ENCODE data around the gene PLEKHA4. TPM values are rescaled to one million over a fixed set of nuclear protein-coding genes. Genes with fewer than 3 reads are reported as not detected.

The PLEKHA4 gene, protein sequence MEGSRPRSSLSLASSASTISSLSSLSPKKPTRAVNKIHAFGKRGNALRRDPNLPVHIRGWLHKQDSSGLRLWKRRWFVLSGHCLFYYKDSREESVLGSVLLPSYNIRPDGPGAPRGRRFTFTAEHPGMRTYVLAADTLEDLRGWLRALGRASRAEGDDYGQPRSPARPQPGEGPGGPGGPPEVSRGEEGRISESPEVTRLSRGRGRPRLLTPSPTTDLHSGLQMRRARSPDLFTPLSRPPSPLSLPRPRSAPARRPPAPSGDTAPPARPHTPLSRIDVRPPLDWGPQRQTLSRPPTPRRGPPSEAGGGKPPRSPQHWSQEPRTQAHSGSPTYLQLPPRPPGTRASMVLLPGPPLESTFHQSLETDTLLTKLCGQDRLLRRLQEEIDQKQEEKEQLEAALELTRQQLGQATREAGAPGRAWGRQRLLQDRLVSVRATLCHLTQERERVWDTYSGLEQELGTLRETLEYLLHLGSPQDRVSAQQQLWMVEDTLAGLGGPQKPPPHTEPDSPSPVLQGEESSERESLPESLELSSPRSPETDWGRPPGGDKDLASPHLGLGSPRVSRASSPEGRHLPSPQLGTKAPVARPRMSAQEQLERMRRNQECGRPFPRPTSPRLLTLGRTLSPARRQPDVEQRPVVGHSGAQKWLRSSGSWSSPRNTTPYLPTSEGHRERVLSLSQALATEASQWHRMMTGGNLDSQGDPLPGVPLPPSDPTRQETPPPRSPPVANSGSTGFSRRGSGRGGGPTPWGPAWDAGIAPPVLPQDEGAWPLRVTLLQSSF
- total RNA-seq, result 2.0 and 5.6 TPM in 2 replicates

DNA sequence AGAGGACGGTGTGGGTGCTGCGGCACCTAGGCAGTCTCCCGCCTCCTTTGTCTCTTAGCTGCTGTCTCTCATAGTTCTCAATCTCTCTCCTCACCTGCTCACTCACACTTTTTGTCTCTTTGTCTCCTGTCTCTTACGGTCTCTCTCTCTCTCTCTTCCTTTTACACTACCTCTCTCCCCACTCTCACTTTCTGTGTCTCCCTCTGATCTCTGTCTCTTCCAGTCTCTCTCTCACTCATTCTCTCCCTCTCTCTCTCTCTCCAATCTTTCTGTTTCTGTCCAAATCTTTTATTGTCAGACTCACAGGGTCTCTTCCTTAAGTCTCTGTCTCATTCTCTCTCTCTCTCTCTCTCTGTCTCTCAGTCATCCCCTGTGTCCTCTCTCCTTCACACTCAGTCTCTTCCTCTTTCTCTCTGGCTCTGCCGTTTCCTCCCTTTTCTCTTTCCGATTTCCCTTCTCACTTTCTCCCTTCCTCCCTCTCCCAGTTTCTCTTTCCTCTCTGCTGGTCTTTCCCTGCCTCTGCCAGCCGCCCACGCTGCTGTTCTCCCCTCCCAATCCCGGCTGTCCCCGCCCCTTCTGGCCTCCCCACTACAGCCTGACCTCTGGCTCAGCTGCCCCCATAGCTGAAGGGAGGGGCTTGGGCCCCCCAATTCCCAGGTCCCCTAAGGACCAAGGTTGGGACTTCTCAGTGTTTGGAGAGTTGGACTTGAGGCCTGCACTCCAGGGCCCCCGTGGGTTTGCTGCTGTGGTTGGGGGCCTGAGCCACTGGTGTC, at the start of gene PLEKHA4:
Gene PLEKHA4 (minus strand): TSS at position 504 of the 773 bp plus-strand sequence. CDS start 997 bp downstream, outside the sequence.

GRCh38 chr19:48899781-48900476, 31.5 kb upstream of the PLEKHA4 start, which contains the start of gene NUCB1:
NUCB1 (plus strand) TSS chr19:48900312; CDS start chr19:48900797, 485 bp downstream.

DNA sequence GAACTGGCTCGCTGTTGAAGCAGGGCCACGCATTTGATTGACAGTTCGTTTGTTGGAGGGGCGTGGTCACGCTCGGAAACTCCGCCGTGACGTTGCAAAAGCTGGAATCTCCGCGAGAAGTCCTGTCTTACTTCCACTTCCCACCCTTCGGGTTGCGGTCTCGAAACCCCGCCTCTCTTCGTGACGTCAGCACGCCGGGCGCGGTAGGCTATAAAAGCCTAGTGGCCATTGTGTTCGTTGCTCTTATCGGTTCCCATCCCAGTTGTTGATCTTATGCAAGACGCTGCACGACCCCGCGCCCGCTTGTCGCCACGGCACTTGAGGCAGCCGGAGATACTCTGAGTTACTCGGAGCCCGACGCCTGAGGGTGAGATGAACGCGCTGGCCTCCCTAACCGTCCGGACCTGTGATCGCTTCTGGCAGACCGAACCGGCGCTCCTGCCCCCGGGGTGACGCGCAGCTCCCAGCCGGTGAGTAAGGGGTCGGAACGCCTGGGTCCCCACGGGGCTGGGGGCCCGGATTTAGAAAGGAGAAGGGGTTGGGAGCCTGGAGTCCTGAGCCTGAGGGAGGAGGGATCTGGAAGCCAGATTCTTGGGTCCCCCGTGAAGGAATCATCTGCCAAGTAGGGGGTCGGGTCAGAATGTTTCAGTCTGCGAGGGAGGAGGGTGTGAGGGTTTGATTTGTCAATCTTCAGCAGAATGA, 3.9 kb upstream of the PLEKHA4 start, which contains the start of gene PPP1R15A:
Gene PPP1R15A (plus strand): TSS at position 240 of the 702 bp plus-strand sequence. CDS start 813 bp downstream, outside the sequence.

DNA sequence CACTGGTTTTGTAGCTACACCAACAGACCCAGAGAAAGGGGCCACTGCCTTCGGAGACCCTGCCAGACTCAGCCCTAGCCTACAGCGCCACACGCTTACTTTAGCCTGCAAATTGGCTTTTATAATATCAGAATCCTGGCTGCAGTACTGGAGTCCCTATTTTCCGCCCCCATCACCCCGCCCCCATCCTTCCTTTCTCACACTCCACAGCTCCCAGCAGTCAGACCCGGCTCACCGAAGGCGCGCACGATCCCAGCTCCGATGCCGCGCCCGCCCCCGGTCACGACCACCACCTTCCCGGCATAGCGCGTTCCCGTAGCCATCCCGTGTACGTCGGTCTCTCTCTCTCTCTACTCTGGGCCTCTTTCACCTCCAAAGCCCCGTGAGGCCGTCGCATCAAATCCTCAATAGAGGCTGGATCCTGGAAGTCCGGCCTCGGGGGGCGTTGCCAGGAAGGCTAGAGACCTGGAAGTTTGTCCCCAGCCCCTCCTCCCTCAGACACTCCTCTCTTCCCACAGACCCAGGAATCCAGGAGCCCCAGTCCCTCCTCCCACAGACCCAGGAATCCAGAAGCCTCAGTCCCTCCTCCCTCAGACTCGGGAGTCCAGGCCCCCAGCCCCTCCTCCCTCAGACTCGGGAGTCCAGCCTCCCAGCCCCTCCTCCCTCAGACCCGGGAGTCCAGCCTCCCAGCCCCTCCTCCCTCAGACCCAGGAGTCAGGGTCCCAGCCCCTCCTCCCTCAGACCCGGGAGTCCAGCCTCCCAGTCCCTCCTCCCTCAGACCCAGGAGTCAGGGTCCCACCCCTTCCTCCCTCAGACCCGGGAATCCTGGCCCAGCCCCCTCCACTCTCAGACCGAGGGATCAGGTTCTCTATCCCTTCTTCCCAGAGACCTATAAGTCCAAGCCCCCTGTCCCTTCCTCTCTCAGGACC, 32.1 kb downstream of the PLEKHA4 start, which contains the start of gene HSD17B14:
Gene HSD17B14 (minus strand): TSS at position 403 of the 929 bp plus-strand sequence. CDS start 80 bp downstream, at position 323.

Small RNAs within 50 kb of the gene (small RNA-seq; reads per million reads assigned to genes)
- not detected for gene RNU6-317P

Other genes with a start within 250 kb of the PLEKHA4 start
- gene RPL18, start 249.4 kb downstream of the PLEKHA4 start, total RNA-seq, result 1,820 and 2,339 TPM in 2 replicates
- gene SPHK2, start 249.1 kb downstream of the PLEKHA4 start, total RNA-seq, result 11.4 and 15.2 TPM in 2 replicates
- 0.57 and 2.0 TPM in 2 replicates for gene DBP, start 231.2 kb downstream of the PLEKHA4 start, total RNA-seq
- gene CA11, start 222.4 kb downstream of the PLEKHA4 start, total RNA-seq, result 1.3 and 2.0 TPM in 2 replicates
- gene NTN5, start 195.6 kb downstream of the PLEKHA4 start, total RNA-seq, result not detected in 2 replicates
- gene FUT2, start 172.6 kb downstream of the PLEKHA4 start, total RNA-seq, result not detected in 2 replicates
- 0.33 and 0.38 TPM in 2 replicates for gene MAMSTR, start 148.9 kb downstream of the PLEKHA4 start, total RNA-seq
- gene RASIP1, start 128.0 kb downstream of the PLEKHA4 start, total RNA-seq, result 88.4 and 127 TPM in 2 replicates
- under 0.01 and 0.29 TPM in 2 replicates for gene IZUMO1, start 121.7 kb downstream of the PLEKHA4 start, total RNA-seq
- gene FUT1, start 116.0 kb downstream of the PLEKHA4 start, total RNA-seq, result 6.5 and 8.5 TPM in 2 replicates
- not detected in 2 replicates for gene FGF21, start 113.1 kb downstream of the PLEKHA4 start, total RNA-seq
- 39.9 and 55.5 TPM in 2 replicates for gene BCAT2, start 57.6 kb downstream of the PLEKHA4 start, total RNA-seq
- 0.98 and 3.5 TPM in 2 replicates for gene HSD17B14, start 32.1 kb downstream of the PLEKHA4 start, total RNA-seq
- 45.4 and 49.8 TPM in 2 replicates for gene PPP1R15A, start 3.8 kb upstream of the PLEKHA4 start, total RNA-seq
- gene TULP2, start 30.1 kb upstream of the PLEKHA4 start, total RNA-seq, result not detected in 2 replicates
- 151 and 295 TPM in 2 replicates for gene NUCB1, start 31.7 kb upstream of the PLEKHA4 start, total RNA-seq
- gene DHDH, start 65.1 kb upstream of the PLEKHA4 start, total RNA-seq, result not detected in 2 replicates
- gene BAX, start 86.3 kb upstream of the PLEKHA4 start, total RNA-seq, result 78.0 and 157 TPM in 2 replicates
- gene FTL, start 96.7 kb upstream of the PLEKHA4 start, total RNA-seq, result 1,333 and 1,656 TPM in 2 replicates
- 48.0 and 49.0 TPM in 2 replicates for gene GYS1, start 124.7 kb upstream of the PLEKHA4 start, total RNA-seq
- gene RUVBL2, start 125.3 kb upstream of the PLEKHA4 start, total RNA-seq, result 210 and 250 TPM in 2 replicates
- 0.48 TPM in 1 of 2 replicates, not detected in the other for gene LHB, start 148.5 kb upstream of the PLEKHA4 start, total RNA-seq
- not detected in 2 replicates for gene CGB3, start 155.7 kb upstream of the PLEKHA4 start, total RNA-seq
- gene CGB2, start 163.3 kb upstream of the PLEKHA4 start, total RNA-seq, result not detected in 2 replicates
- not detected in 2 replicates for gene CGB1, start 168.3 kb upstream of the PLEKHA4 start, total RNA-seq
- gene CGB5, start 175.2 kb upstream of the PLEKHA4 start, total RNA-seq, result not detected in 2 replicates
- gene CGB8, start 180.5 kb upstream of the PLEKHA4 start, total RNA-seq, result not detected in 2 replicates
- gene CGB7, start 189.1 kb upstream of the PLEKHA4 start, total RNA-seq, result 0.10 TPM in 1 of 2 replicates, not detected in the other
- gene NTF4, start 196.2 kb upstream of the PLEKHA4 start, total RNA-seq, result not detected in 2 replicates
- not detected in 2 replicates for gene KCNA7, start 204.1 kb upstream of the PLEKHA4 start, total RNA-seq
- 143 and 171 TPM in 2 replicates for gene SNRNP70, start 216.8 kb upstream of the PLEKHA4 start, total RNA-seq
- 0.76 and 2.6 TPM in 2 replicates for gene LIN7B, start 245.8 kb upstream of the PLEKHA4 start, total RNA-seq